ENCODE measurements around the gene GSTT2. TPM values are rescaled to one million over a fixed set of nuclear protein-coding genes. Genes with fewer than 3 reads are reported as not detected.

Gene GSTT2
- total RNA-seq, 1 donor from 2014 or later = 0.50 TPM

DNA sequence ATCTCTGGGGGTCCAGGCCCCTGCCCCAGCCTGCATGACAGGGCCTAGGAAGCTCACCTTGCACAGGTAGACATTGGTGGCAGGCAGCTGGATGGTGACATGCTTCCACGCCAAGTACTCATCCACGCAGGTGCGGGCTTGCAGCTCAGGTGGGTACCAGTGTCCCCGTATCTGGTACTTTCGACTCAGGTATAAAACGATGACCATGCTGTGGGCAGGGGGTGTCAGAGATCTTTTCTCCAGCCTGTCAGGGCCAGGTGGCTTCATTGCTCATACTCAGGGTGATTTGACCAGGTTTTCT is 26.9 kb downstream of the GSTT2 start:
- DNase-seq (ENCODE audit: low read depth) = no peak
- Histone ChIP-seq H3K36me3 (ENCODE audit: control insufficient read depth, insufficient read depth, low read length) (no peaks in the 10 kb centered on the region), H3K27me3 (ENCODE audit: control insufficient read depth, insufficient read depth, low read length) (no peaks in the 10 kb centered on the region), H3K4me3 (ENCODE audit: low read depth, low read length) (no peak overlapping the region)
- TF ChIP-seq CTCF (IDR thresholded peaks at IDR 0.05; ENCODE audit: insufficient read depth, low read length, poor library complexity, severe bottlenecking) = no peak

GRCh38 chr22:24007253-24008021 is 27.5 kb downstream of the GSTT2 start:
- H3K36me3 ChIP-seq (ENCODE audit: control insufficient read depth, insufficient read depth, low read length) = no peaks in the 10 kb centered on the region
- TF ChIP-seq CTCF (IDR thresholded peaks at IDR 0.05; ENCODE audit: insufficient read depth, low read length, poor library complexity, severe bottlenecking) = no peak
- no peak for DNase-seq (ENCODE audit: low read depth)
- no peak overlapping the region for H3K4me3 ChIP-seq (ENCODE audit: low read depth, low read length)
- no peaks in the 10 kb centered on the region for H3K27me3 ChIP-seq (ENCODE audit: control insufficient read depth, insufficient read depth, low read length)

DNA sequence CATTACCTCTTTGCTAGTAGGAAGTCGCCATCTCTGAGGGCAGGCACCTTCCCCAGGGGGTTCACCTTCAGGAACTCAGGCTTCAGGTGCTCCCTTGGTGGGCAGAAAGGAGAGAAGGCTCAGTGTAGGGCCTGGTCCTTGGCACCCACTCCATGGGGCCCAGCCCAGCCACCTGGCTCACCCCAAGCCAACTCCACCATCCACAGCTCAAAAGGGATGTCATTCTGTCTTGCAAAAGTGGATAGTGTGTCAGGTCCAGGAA is 28.0 kb downstream of the GSTT2 start:
- TF ChIP-seq CTCF (IDR thresholded peaks at IDR 0.05; ENCODE audit: insufficient read depth, low read length, poor library complexity, severe bottlenecking) = no peak

GRCh38 chr22:24008381-24009226 is 28.7 kb downstream of the GSTT2 start:
- no peak for TF ChIP-seq CTCF (IDR thresholded peaks at IDR 0.05; ENCODE audit: insufficient read depth, low read length, poor library complexity, severe bottlenecking)
- Histone ChIP-seq H3K36me3 (ENCODE audit: control insufficient read depth, insufficient read depth, low read length) (no peaks in the 10 kb centered on the region), H3K27me3 (ENCODE audit: control insufficient read depth, insufficient read depth, low read length) (no peaks in the 10 kb centered on the region), H3K4me3 (ENCODE audit: low read depth, low read length) (no peak overlapping the region)
- DNase-seq (ENCODE audit: low read depth) = no peak

More for the DNA sequence above, 28.0 kb downstream of the GSTT2 start:
- Histone ChIP-seq H3K36me3 (ENCODE audit: control insufficient read depth, insufficient read depth, low read length) (no peaks in the 10 kb centered on the region), H3K4me3 (ENCODE audit: low read depth, low read length) (no peak overlapping the region), H3K27me3 (ENCODE audit: control insufficient read depth, insufficient read depth, low read length) (no peaks in the 10 kb centered on the region)
- no peak for DNase-seq (ENCODE audit: low read depth)

- no peaks in the 10 kb centered on the region for H3K27me3 ChIP-seq (ENCODE audit: control insufficient read depth, insufficient read depth, low read length)
- H3K36me3 ChIP-seq (ENCODE audit: control insufficient read depth, insufficient read depth, low read length) = no peaks in the 10 kb centered on the region
- no peak for TF ChIP-seq CTCF (IDR thresholded peaks at IDR 0.05; ENCODE audit: insufficient read depth, low read length, poor library complexity, severe bottlenecking)
- DNase-seq (ENCODE audit: low read depth) = no peak
- H3K4me3 ChIP-seq (ENCODE audit: low read depth, low read length) = no peak overlapping the region
These were observed 29.5 kb downstream of the GSTT2 start for GRCh38 chr22:24009227-24010017.
